ENCODE measurements around the gene C22orf42. TPM values are rescaled to one million over a fixed set of nuclear protein-coding genes. Genes with fewer than 3 reads are reported as not detected.
"Not testable (repeated sequence)": the region's sequence is repeated elsewhere in the genome, so short reads cannot be mapped to it uniquely, and the experiment has no call there.

The C22orf42 gene, protein sequence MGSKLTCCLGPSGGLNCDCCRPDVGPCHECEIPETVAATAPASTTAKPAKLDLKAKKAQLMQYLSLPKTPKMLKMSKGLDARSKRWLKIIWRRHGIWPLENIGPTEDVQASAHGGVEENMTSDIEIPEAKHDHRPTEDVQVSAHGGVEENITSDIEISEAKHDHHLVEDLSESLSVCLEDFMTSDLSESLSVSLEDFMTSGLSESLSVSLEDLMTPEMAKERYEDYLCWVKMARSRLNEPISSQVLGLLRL
- total RNA-seq (2014; rRNA removed; shearing (Covaris generic)) = not detected in 2 replicates
- not detected in 2 replicates for polyA plus RNA-seq (2014; cell fraction: nucleus; rRNA removed)

- no peak for DNase-seq (ENCODE audit: extremely low read depth, low read depth)
Measured at GRCh38 chr22:32158712-32159533, at the start of gene C22orf42. Gene C22orf42 (minus strand): TSS chr22:32159303. CDS start chr22:32159215, 88 bp downstream.

DNA sequence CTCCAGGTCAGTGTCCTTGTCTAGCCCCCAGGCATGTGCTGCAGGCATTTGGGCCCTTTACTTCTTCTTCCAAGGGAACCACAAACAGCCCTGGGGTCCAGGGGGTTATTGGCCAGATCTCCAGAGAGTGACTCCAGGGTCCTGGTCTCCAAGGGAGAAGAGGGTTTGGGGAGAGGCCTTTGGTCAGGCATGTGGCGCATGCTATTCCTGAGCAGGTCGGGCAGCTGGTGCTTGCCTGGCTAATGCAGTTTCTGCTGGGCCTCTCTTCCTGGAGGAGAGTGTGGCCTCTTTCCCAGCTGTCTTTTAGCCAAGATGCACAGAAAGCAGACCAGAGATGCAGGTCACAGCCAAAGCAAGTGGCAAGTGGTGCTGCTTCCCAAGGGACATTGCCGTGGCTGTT lies 49.6 kb upstream of the C22orf42 start:
- DNase-seq (ENCODE audit: extremely low read depth, low read depth) = no peak

DNA sequence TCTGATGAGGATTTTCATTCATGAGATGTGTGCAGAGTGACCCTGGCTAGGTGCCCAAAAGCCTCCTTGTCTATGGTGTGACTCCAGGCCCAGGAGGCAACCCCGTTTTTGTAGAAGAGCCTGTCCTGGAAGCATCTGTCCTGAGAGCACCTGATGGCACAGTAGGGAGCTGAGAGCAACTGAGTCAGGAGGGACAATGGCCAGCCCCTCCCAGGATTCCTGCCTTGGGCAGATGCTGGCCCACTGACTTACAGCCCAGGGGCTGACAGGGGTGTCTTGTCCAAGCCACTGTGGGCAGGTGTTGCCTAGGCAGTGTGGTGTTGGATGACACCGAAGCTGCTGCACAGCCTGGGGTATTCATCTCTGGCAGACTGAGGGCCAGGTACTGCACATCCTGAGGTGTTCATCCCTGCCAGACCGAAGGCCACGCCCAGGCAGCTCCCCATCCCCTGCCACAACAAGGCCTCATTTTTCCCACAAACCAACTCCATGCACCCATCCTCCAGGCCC lies 48.9 kb upstream of the C22orf42 start:
- DNase-seq (ENCODE audit: extremely low read depth, low read depth) = no peak

GRCh38 chr22:32206774-32207758 lies 48.0 kb upstream of the C22orf42 start:
- no peak for DNase-seq (ENCODE audit: extremely low read depth, low read depth)

- no peak for DNase-seq (ENCODE audit: extremely low read depth, low read depth)
Measured at GRCh38 chr22:32205974-32206773, 47.1 kb upstream of the C22orf42 start.

GRCh38 chr22:32204856-32205722 lies 46.0 kb upstream of the C22orf42 start, which contains the start of gene RFPL2:
Gene RFPL2 (minus strand): TSS chr22:32205073. CDS start chr22:32202451, 2,622 bp downstream.
- peak; percentile 69 for DNase-seq (ENCODE audit: extremely low read depth, low read depth)

GRCh38 chr22:32204040-32204855 lies 45.1 kb upstream of the C22orf42 start:
- DNase-seq (ENCODE audit: extremely low read depth, low read depth) = no peak

DNA sequence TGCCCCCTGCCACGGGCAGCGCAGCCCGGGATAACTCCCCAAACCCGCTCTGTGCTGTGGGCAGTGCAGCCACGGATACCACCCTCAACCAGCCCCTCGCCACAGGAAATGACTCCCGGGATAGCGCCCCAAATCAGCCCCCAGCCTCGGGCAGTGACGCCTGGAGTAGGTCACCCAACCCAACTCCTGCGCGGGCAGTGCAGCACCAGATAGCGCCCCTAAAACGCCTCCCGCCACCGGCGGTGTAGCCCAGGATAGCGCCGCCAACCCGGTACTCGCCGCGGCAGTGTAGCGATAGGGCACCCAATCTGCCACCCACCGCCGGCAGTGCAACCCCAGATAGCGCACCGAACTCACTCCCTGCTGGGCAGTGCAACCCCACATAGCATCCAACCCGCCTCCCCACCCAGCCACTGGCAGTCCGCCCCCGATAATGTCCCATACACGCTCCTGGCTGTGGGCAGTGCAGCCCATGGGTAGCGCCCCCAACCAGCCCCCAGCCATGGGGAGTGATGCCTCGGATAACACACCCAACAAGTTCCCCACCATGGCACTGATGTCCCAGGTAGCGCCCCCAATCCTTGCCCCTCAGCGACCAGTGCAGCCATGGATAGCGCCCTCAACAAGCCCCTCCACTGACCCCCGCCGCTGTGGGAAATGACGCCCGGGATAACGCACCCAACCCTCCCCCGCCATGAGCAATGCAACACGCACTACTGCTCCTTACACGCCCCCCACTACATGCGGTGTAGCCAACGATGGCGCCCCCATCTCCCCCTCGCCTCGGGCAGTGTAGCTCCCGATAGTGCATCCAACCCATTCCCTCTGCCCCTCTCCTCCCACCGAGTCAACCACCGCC lies 44.3 kb upstream of the C22orf42 start:
- no peak for DNase-seq (ENCODE audit: extremely low read depth, low read depth)

DNA sequence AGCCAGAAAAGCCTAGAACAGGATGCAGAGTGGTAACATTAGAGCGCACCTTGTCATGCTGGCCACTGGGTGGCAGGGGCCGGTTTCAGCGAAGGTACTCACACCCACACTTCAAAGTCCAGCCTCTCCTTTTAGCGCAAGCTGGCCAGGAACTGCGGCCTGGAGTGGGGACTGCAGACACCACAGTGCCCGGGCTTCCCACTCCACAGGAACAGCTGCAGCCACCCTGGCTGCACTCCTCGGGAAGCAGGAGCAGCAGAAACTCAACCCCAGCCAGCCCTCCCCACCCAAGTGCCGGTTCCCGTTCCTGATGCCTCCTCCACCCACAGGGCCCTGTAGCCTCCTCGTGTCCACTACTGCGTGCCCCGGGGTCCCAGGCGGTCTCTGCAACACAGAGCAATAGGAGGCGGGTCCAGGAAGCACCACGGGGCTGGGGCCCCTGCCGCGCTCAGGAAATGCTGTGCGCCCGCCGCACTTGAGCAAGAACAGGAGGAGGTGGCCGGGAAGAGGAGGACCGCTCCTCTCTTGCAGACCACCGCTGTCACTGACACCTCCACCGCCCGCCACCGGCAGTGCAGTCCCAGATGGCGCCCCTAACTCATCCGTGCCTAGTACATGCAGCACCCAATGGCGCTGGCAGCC lies 43.6 kb upstream of the C22orf42 start:
- peak; percentile 36 for DNase-seq (ENCODE audit: extremely low read depth, low read depth)

DNA sequence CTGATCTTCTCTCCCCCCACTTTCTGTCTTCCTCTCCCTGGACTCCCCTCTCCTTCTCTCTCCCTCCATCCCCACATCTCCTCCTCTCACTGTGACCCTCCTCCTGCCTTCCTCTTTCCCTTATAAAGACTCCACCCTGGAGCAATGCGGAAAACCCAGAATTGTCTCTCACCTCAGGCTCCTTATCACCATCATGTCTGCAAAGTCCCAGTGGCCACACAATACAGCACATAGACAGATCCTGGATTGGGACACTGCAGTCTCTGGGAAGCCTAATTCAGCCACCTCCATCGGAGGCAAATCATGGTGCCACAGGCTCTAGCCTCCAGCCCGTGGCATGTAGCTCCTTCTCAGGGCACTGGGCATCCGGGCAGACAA lies 43.0 kb upstream of the C22orf42 start:
- DNase-seq (ENCODE audit: extremely low read depth, low read depth) = no peak

DNA sequence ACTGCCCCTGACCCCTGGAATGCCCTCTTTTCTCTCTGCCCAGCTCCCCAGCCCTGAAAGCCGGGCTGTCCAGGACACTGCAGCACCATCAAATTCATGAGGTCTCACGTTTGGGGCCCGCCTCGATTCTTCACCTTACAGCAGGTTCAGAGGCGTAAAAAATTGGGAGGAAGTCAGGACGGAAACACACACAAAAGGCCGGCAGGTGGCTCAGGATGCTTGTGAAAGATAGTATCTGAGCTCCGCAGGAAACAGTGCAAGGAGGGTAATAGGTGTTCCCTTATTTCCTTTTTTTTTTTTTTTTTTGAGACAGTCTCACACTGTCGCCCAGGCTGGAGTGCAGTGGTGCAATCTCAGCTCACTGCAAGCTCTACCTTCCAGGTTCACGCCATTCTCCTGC lies 41.6 kb upstream of the C22orf42 start:
- DNase-seq (ENCODE audit: extremely low read depth, low read depth) = no peak

- DNase-seq (ENCODE audit: extremely low read depth, low read depth) = no peak
Measured at GRCh38 chr22:32199961-32200360, 40.9 kb upstream of the C22orf42 start.

DNA sequence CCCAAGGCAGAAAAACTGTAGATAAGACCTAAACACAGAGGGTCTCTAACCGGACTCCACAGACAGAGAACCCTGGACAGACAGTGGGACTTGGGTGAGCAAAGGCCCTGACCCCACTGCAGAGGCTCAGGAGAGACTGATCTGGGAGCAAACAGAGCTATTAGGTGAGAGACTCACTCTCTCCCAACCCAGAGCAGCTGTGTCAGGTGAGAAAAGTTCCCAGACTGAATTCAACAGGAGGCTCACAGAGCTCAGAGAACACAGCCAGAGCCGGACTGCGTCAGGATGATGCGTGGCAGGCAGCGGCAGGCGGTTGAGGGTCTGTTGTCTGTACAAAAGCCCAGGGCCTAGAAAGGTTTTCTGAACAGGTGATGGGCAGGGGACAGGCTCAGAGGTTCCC lies 40.2 kb upstream of the C22orf42 start:
- no peak for DNase-seq (ENCODE audit: extremely low read depth, low read depth)

- DNase-seq (ENCODE audit: extremely low read depth, low read depth) = not testable (repeated sequence)
Measured at GRCh38 chr22:32197553-32198226, 38.6 kb upstream of the C22orf42 start.

DNA sequence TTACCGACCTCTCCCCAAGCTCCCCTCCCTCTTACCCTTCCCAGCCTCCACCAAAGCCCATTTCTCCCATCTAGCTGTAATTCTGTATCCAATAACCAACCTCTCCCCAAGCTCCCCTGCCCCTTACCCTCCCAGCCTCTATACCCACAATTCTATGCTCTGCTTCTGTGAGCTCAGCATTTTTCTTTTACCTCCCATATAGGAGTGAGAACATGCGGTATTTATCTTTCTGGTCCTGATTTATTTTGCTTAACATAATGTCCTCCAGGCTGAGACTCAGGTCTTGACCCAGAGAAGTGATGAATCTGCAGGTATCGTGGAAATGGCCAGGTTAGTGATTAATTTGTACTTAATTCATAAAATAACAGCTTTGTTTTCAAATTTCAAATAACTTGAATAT lies 36.8 kb upstream of the C22orf42 start:
- not testable (repeated sequence) for DNase-seq (ENCODE audit: extremely low read depth, low read depth)

DNA sequence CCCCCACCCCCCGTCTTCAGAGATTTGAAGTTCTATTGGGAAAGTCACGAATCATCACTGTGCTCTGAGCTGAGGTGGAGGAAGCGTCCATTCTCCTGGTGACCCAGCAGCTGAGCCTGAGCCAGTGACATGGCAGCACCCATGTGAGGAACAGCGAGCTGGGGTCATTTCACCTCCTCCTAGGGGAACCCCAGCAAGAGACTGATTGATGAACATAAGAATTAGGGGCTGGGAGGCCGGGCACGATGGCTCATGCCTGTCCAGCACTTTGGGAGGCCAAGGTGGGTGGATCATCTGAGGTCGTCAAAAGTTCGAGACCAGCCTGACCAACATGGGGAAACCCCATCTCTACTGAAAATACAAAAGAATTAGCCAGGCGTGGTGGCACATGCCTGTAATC lies 34.2 kb upstream of the C22orf42 start:
- DNase-seq (ENCODE audit: extremely low read depth, low read depth) = not testable (repeated sequence)

Measured in NCI-H460 (cell line).